Right renal pelvis (tissue), 4 donors: Measurements from ENCODE around the gene UBE2G2. TPM values are rescaled to one million over a fixed set of nuclear protein-coding genes. Genes with fewer than 3 reads are reported as not detected.
"Not testable (repeated sequence)": the region's sequence is repeated elsewhere in the genome, so short reads cannot be mapped to it uniquely, and the experiment has no call there.

Source experiments
- DNase-seq, 4 donors: peaks; one replicate each; pipeline ENCODE4 v3.0.0-alpha.2; 2013; ENCODE audit warnings: low read depth in 4 of 4, low spot score in 3 of 4, missing footprints in 1 of 4
- polyA plus RNA-seq, 4 donors: library from polyadenylated mRNA; unstranded; fragments of 120-200 nt; gene quantifications; one replicate each; pipeline ENCODE4 v1.2.1, GENCODE V29; 2013; ENCODE audit not compliant: insufficient read length in 4 of 4

UBE2G2 gene
- polyA plus RNA-seq, 4 donors, result 76.2 to 97.8 (median 84.2) TPM

DNA sequence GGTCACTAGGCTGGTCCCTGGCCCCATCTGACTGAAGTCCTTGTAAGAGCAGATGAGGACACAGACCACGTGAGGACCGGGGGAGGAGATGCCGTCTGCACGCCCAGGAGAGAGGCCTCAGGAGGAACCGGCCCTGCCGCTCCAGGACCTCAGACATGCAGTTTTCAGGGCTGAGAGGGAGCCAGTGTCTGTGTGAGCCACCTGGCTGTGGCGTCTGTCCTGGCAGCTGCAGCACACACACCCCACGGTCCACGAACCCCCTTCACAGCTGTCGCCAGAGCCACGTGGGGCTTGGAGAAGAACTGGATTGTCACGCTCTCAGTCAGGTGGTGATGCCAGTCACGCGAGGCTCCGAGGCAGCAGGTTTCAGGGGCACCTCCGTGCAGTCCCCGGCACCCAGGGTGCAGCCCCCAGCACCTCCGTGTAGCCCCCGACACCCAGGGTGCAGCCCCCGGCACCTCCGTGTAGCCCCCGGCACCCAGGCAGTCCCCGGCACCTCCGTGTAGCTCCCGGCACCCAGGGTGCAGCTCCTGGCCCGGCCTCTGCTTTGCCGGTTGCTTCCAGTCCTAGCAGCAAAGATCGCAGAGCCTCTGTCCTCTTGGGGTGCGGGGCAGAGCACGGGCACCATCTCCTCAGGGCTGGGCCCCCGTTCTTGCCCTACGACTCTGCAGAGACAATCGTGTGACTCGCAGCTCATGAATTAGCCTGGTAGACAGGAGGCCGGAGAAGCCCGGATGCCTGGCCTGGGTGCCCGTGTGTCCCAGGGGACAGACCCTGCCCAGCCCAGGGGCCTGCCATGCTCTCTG, 35.2 kb upstream of the UBE2G2 start:
- DNase-seq, result no peak

DNA sequence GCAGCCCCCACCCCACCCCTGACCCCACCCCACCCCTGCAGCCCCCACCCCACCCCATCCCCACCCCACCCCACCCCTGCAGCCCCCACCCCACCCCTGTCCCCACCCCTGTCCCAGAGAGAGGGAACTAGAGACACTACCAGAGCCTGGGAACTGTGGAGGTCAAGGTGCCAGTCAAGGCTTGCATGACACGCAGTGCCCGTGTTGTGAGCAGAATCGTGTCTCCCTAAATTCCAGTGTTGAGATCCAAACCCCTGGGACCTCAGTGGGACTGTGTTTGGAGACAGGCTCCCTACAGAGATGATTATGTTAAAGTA, 34.7 kb upstream of the UBE2G2 start:
- no peak for DNase-seq

DNA sequence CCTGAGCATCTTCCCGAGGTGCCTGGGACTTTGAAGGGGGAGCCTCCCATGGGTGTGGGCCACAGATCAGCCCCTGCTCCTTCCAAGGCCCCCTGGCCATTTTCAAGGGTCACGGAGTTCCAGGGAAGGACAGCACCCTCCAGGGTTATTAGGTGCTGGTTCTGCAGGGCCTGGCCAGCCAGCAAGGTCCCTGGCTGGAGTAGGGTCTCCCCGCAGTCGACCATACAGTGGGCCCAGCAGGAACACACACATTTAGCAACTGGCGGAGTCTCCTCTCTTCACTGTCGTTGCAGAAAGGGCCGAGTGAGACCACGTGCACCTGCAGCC, 34.0 kb upstream of the UBE2G2 start:
- no peak for DNase-seq

DNA sequence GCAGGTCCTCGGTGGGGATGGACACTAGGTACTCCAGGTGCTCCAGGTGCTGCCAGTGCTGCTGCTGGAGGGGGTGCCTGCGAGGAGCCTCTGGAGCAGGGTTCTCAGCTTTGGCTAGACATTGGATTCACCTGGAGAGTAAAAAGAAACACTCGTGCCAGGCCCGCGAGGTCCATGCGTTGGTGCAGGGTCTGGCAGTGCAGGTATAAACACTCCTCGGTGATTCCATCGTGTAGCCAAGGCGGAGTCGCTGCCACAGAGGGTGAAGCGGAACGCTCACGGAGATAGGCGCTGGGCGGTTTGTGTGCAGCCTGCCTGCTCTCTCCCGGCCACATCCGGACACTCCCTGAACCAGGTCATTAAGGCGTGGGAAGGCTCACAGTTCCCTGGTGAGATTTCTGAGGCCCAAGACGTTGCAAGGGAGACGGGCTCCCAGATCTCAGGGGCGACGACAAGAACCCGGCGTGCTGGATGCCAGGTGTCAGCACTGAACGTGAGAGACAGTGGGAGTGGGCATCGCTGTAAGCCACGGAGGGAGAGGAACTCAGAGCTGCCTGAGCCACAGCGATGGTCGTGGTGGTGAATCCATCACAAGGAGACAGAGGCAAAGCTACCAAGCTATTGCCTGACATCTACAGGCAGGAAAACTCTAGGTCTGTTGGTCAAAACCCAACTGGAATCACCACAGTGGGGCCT, 33.5 kb upstream of the UBE2G2 start:
- DNase-seq, result no peak

DNA sequence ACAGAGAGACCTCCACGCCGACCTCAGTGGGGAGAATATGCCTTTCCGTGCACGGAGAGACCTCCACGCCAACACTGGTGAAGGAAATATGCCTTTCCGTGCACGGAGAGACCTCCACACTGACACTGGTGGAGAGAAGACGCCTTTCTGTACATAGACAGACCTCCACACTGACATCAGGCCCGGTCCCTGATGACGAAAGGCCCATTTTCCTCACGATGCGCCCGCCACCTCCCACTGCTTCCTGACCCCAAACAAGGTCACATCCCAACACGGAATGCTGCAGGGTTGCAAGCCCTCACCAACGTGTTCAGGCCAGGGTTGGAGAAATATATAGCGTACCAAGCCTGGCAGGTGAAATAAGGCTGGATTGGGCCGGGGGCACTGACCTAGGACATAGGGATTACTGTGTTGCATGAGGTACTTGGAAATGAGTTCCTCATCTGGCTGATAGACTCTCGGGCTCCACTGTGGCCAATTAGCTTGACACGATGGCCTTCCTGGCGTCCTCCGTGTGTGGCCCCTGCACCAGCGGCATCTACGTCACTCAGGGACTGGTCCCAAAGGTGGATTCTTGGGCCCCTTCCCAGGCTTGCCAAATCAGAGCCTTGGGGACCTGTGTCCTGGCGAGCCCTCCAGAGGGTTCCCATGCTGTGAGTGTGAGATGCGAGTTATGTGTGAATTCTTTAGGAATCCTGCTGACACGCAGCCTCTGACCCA, 32.8 kb upstream of the UBE2G2 start:
- no peak for DNase-seq

DNA sequence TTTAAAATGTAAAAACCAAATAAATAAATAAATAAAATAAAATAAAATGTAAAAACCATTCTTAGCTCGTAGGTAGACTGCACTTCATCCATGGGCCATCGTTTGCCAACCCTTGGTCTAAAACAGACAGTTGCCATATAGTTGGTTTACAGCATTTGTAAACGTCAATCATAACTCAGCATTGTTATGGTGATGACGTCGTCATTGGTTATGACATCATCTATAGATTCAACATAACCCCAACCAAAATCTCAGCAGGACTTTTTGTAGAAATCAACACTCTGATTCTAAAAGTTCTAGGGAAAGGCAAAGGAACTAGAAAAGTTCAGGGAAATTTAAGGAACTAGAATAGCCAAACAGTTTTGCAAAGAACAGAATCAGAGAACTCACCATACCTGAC, 32.0 kb upstream of the UBE2G2 start:
- DNase-seq, result no peak

DNA sequence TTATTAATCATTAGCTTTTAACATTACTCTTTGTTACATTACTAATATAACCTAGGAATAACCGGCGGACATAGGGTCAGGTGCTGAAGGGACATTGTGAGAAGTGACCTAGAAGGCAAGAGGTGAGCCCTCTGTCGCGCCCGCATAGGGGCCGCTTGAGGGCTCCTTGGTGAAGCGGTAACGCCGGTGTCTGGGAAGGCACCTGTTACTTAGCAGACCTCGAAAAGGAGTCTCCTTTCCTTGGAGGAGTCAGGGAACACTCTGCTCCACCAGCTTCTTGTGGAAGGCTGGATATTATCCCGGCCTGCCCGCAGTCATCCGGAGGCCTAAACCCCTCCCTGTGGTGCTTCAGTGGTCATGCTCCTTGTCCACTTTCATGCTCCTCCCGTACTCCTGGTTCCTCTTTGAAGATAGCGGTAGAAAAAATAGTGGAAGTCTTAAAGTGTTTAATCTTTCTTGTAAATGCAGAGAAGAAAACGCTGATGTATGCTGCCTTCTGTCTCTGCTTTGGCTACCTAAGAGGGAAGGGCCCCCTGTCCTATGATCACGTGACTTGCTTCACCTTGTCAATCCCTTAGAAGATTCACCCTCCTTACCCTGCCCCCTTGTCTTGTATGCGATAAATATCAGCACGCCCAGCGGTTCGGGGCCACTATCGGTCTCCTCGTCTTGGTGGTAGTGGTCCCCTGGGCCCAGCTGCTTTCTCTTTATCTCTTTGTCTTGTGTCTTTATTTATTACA, 31.1 kb upstream of the UBE2G2 start:
- not testable (repeated sequence) for DNase-seq

DNA sequence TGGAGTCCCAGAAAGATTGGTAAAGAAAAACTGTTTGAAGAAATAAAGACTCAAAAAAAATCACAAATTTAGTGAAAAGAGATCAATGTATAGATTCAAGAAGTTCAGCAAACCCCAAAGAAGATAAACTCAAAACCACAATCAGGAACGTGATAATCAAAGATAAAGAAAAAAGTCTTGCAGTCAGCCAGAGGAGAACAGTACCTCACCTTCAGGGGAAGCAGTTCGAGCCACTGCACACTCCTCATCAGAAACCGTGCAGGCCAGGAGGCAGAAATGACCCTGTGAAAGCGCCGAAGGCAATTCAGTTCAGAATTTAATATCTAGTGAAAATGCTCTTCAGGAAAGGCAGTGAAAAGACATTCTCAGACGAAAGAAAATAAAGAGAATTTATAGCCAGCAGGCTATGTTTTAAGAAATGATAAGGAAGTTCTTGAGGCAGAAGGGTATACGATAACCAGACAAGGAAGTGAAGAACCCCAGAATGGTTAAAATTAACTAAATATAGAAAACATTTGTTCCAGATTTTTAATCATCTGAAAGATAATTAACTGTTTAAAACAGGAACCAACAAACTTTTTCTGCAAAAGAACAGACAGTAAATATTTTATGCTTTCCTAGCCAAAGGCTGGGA, 29.7 kb upstream of the UBE2G2 start:
- DNase-seq, result no peak

DNA sequence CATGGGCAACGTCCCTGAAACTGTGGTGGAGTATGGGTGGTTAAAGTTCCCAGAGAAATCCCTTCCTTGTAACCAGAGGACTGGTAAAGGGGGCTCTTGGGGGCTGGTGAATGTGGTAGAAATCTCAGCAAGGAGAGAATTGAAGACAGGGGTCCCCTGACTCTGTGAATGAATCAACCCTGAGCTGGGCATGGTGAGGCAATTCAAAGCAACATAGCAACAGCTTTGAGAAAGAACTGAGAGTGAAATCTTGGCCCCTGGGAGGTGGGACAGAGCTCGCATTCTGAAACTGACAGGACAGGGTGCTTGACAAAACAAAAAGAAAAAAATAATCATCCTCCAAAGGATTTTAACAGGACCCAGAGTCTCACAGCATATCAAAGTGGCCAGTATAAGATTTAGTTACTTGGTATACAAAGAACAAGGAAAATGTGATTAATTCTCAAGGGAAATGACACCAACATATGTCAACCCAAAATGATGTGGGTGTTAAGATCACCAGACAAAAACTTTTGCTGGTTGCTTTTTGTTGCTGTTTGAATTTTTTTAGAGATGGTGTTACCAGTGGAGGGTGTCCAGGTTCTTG, 28.0 kb upstream of the UBE2G2 start:
- no peak for DNase-seq

DNA sequence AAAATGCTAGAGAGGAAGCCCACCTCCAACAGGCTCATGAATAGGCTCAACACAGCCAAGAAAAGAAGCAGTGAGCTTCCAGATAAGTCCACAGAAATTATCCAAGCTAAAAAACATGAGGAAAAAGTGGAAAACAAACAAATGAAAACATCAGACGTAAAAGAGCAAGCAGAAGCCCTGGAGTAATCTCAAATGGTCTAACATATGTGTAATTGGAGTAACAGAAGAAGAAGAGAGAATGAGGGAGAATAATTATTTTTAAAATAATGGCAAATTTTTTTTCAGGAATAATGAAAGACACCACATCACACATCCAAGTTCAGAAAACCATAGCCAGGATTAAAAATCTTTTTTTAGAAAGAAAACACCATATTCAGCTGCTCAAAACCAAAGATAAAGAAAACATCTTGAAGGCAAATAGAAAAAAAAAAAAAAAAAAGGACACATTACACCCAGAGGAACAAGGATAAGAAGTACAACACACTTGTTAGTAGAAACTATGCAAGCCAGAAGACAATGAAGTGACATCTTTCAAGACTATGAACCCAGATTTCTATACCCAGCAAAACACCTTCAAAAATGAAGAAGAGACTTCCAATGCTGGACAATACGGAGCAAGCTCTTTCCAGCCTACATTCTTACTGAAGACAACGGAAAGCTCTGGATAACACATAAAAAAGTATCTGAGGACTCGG, 26.9 kb upstream of the UBE2G2 start:
- no peak for DNase-seq

DNA sequence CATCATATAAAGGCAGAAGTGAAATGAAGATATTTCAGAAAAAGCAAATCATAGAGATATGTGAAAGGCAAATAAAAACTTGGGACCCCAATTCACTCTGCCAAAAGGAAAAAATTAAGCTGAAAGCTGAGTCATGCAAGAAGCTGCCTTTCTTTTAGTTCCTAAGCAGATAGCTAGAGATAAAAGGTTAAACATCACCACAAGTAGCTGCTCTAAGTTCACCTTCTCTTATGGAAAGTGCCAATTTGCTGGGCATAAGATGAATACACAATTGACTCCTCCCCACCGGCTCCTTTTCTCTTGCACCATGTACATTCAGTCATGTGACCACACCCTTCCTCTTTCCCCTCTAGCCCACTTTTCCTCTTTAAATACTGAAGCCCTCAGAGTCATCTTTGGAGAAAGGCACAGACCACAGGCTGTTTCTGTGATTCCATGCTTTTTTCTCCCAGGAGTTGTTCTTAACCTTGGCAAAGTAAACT, 21.6 kb upstream of the UBE2G2 start:
- no peak for DNase-seq

DNA sequence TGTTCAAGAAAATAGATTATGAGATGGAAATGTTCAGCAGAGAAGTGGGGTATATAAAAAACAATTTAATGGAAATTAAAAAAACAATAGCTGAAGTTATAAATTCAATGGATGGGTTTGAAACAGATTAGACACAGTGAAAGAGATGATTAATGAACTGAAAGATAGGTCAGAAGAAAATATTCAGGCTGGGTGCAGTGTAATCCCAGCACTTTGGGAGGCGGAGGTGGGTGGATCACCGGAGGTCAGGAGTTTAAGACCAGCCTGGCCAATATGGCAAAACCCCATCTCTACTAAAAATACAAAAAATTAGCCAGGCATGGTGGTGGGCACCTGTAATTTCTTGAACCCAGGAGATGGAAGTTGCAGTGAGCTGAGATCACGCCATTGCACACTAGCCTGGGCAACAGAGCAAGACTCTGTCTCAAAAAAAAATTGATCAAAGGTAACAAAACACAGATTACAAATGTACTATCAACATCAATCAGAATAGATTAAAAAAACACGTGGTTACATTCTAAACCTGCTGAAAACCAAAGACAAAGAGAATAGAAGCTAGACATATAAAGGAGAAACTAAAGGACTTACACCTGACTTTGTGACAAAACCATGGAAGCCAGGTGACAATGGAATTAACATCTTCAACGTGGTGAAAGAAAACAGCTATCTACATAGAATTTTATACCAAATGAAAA, 21.0 kb upstream of the UBE2G2 start:
- DNase-seq, result no peak

DNA sequence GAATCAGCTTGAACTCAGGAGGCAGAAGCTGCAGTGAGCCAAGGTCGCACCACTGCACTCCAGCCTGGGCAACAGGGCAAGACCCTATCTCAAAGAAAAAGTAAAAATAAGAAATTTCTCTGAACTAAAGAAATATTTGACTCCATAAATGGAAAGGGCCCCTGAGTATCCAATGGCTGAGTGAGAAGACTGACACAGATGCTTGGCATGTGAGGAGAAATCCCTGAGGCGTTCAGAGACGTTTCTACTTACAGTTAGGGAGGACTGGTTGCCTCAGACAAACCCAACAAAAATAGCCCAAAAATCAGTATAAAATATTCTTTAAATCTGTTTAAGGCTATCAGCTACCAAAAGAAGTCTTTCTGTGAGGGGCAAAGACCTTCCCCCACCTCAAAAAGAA, 19.2 kb upstream of the UBE2G2 start:
- DNase-seq, result no peak

DNA sequence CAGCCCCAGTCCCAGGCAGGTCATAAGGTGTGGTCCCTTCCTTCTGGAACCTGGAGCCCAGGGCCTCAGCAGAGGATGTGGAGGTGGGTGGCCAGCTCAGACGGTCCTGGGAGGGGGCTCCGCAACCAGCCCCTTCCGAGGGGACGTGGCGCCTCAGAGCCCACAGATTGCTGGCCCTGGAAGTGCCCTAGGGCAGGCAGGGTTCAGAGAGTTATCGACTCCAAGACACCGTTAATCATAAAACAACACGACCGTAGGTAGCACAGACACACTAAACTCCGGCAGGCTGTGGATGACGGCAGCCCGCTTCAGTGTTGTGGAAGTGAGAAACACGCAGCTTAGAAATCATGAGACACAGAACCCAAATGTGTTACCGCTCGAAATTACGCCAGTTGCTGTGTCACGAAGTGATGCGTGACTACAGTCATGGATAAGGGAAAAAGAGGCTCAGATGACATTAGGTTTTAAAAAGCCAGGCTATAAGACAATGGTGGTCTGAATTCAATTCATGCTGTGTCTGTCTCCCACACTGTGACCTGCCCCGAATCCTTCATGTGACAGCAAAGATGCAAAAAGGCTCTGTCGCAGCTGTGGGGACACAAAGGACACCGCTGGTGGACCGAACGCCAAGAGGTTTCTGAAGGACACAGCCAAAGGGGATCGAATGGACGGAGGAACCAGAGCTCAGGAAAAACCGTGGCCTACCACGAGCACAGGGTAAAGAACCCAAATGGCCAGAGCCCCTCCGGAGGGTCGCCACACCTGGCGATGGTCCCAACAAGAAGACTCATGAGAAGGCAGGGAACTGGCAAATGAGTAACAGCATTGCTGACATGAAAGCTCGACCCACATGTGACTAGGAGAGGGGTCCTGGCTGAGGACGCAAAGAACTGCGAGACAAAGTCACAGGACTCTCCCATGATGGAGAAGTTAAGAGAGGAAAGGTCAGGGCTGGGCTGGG, 17.9 kb upstream of the UBE2G2 start:
- DNase-seq, result no peak

DNA sequence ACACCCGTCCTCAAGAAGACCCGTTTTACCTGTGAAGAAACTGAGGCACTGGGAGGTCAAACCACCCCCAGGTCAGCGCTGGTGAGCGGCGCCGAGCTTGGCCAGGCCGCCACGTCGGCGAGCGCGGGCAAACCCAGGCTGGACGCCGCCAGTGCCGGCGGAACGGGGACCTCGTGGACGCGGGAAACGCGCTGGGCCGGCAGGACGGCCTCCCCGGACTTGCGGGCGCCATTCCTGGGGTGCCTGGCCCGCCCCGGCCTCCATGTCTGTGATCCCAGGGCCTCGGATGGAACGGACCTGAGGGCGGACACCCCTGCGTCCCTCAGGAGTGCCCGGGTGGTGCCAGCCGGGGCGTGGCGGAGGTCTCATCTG, 17.0 kb upstream of the UBE2G2 start:
- no peak for DNase-seq

DNA sequence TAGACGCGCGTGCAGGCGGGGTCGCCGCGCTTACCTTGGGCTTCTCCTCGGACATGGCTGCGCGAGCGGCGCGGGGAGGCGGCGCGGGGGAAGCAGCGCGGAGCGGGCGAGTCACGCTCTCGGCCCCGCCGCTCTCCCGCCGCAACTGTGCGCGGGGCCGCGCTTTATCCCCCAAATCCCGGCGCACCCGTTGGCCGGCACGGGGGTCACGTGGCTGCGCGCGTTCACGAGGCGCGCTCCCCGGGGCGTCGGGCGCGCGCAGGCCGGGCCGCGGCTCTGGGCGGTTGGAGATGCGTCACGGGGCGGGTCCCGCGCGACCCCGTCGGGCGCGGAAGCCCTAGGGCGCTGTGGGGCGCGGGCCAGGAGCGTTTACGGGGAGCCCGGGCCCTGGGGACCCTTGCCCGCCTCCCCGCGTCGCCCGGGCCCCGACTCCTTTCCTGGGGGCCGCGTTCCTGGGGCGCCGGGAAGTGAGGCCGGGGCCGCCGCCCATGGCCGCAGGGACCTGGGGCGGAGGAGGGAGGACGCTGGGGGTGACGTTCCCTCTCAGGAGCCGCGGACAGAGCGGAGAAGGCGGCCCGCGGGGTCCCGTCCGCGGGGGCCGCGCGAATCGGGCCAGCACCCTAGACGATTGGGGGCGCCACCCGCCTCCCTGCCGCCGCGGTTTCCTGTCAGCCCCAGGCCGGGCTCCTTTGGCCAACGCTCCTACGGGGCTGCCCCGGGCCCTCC, 16.5 kb upstream of the UBE2G2 start, which contains the start of gene SUMO3:
Gene SUMO3, minus strand, starts transcription at position 149 of the 726 bp plus-strand sequence. Its CDS starts 94 bp downstream, at position 55.
- peak; percentile 62 to 71 (median 66) for DNase-seq

DNA sequence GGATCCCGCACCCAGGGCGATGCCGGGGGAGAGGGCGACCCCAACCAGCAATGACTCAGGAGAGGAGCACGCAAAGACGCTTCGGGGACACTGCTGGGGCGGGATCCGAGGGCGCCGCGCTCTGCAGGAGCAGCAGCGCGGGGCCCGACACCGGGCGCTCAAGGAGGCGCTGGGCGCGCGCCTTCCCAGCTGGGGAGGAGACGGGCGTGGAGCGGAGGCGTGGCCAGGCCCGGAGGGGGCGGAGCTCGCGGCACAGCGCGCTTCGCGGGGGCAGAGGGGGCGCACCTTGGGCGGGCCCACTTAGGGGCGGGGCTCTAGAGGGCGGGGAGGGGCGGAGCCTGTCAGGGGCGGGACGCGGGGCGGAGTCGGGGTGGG, 15.9 kb upstream of the UBE2G2 start:
- DNase-seq, result peak; percentile 72 to 86 (median 78)
